ENCODE measurements around the gene ODAD3.

DNA sequence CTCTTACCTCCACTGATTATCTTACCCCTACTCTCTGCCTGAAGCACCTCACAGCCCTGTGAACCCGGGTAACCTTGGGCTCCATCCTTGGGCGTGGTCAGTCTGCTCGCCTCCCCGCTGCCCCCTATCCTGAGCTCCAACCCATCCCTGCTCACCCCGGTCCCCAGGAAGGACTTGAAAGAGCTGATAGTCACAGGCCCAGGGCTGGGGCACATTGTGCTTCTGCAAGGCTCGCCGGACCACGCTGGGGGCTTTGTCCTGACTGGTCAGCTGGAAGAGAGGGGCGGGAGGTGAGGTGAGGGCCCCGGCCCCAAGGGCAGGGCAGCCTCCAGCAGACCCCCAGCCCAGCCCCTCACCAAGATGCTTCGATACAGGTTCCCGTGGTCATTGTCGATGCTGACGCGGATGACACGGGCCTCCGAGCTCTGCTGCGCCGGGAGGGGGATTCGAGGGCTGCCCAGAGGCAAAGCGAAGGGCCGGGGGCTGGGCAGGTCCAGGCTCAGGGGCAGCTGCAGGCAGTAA is 37.8 kb downstream of the ODAD3 start:
- TF ChIP-seq, protein P1, sequence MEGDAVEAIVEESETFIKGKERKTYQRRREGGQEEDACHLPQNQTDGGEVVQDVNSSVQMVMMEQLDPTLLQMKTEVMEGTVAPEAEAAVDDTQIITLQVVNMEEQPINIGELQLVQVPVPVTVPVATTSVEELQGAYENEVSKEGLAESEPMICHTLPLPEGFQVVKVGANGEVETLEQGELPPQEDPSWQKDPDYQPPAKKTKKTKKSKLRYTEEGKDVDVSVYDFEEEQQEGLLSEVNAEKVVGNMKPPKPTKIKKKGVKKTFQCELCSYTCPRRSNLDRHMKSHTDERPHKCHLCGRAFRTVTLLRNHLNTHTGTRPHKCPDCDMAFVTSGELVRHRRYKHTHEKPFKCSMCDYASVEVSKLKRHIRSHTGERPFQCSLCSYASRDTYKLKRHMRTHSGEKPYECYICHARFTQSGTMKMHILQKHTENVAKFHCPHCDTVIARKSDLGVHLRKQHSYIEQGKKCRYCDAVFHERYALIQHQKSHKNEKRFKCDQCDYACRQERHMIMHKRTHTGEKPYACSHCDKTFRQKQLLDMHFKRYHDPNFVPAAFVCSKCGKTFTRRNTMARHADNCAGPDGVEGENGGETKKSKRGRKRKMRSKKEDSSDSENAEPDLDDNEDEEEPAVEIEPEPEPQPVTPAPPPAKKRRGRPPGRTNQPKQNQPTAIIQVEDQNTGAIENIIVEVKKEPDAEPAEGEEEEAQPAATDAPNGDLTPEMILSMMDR (IDR thresholded peaks at IDR 0.05; ENCODE audit: poor library complexity) = no peak
- no peak for TF ChIP-seq EZH2phosphoT487 (IDR thresholded peaks at IDR 0.05; ENCODE audit: low read depth, severe bottlenecking, unreplicated experiment)
- no peak for TF ChIP-seq EZH2 (IDR thresholded peaks at IDR 0.05; ENCODE audit: borderline replicate concordance)

Data from hepatocyte (in vitro differentiated cells).